Suprapubic skin (tissue), 4 donors: Measurements from ENCODE around the gene NAA60. TPM values are rescaled to one million over a fixed set of nuclear protein-coding genes. Genes with fewer than 3 reads are reported as not detected.

Source experiments
- DNase-seq, 2 donors: peaks; one replicate each; pipeline ENCODE4 v3.0.0-alpha.2; 2019; ENCODE audit warnings: low spot score in 2 of 2
- H3K27ac ChIP-seq: fragments of 200-600 bp; sonication (generic); one replicate; pipeline ENCODE4 v1.5.1; 2019
- H3K27me3 ChIP-seq: fragments of 200-600 bp; sonication (generic); one replicate; pipeline ENCODE4 v1.5.1; 2019
- H3K36me3 ChIP-seq: fragments of 200-600 bp; sonication (generic); one replicate; pipeline ENCODE4 v1.5.1; 2019
- H3K4me1 ChIP-seq: fragments of 200-600 bp; sonication (generic); one replicate; pipeline ENCODE4 v1.5.1; 2019
- H3K4me3 ChIP-seq: fragments of 200-600 bp; sonication (generic); one replicate; pipeline ENCODE4 v1.5.1; 2019; ENCODE audit warnings: mild to moderate bottlenecking
- H3K9me3 ChIP-seq: fragments of 200-600 bp; sonication (generic); one replicate; pipeline ENCODE4 v1.5.1; 2019
- EP300 ChIP-seq: sonication (generic); formaldehyde crosslinking; IDR thresholded peaks from one replicate; pipeline ENCODE4 v1.6.1; 2017; ENCODE audit warnings: antibody characterized with exemption
- POLR2A ChIP-seq, 2 donors: fragments of 450-650 bp; IDR thresholded peaks; one replicate each; pipeline ENCODE4 v1.6.1; 2017; ENCODE audit warnings: antibody characterized with exemption in 2 of 2, mild to moderate bottlenecking in 2 of 2, moderate library complexity in 2 of 2
- POLR2AphosphoS5 ChIP-seq, 3 donors: sonication (generic); formaldehyde crosslinking; IDR thresholded peaks; one replicate each; pipeline ENCODE4 v1.6.1; 2017; ENCODE audit warnings: antibody characterized with exemption in 3 of 3
- WGBS: methylation state at CpG from one replicate; pipeline ENCODE4 v1.1.5; 2018; 5-methylcytosine and 5-hydroxymethylcytosine counted together
- total RNA-seq, 4 donors: library from RNA; depleted of rRNA; stranded (reverse); fragments of >200 nt; gene quantifications; one replicate each; pipeline ENCODE4 v1.1.0, GENCODE V29; 2016
- TF ChIP-seq, protein P1 (sequence below), 2 donors: fragments of 200-600 bp in 1 of 2; fragments of 450-650 bp in 1 of 2; sonication (generic) in 1 of 2; IDR thresholded peaks; one replicate each; pipeline ENCODE4 v1.5.1; 2016 to 2019; ENCODE audit warnings: antibody characterized with exemption in 2 of 2, mild to moderate bottlenecking in 1 of 2, moderate library complexity in 1 of 2

The NAA60 gene
- total RNA-seq, 4 donors from 2014 or later, result 20.9 to 40.2 (median 26.4) TPM

DNA sequence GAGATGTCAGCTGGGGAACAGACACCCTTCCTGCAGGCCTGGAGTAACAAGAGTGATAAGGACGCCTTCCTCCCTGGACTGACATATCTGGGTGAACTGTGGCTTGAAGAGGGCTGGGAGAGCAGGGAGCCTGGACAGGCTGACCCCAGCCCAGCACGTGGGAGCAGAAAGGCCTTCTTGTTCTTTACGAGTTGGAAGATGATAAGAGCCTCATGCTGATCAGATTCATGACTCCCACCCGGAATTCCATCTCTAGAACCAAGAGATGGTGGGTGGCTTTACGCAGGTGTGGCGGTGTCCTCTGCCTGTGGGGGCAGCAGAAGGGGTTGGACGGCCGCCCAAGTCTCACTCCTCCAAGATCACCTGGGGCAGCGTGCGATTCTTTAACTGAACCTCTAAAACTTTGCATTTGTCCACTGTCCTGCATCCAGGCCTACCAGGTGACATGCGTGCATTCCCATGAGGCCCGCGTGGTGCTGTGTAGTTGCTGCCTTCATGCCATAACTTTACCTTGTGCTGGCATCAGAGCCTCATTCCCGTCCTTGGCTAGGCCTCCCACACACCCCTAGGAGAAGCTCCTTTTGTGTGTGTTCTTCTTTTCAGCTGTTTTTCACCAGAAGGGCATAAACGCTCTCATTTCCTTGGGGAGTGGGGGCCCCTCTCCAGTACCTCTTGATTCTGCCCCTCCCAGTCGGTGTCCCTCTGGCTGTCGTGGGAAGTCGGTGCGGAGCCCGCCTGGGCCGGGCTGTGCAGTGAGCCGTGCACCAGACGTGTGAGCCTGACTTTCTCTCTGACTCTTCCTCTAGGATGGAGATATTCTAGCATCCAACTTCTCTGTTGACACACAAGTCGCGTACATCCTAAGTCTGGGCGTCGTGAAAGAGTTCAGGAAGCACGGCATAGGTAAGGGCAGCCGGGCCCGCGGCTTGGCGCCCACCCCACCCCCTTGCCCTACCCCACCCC, 38.5 kb downstream of the NAA60 start:
- peaks cover 83% of the 10 kb centered on the region for H3K36me3 ChIP-seq
- WGBS, result 94% methylated on average over 26 of the region's 32 CpGs
- no peaks in the 10 kb centered on the region for H3K4me1 ChIP-seq
- H3K9me3 ChIP-seq, result no peaks in the 10 kb centered on the region
- H3K27ac ChIP-seq, result no peak overlapping the region
- H3K27me3 ChIP-seq, result no peaks in the 10 kb centered on the region
- no peak for DNase-seq
- H3K4me3 ChIP-seq, result no peak overlapping the region
- no peak for TF ChIP-seq POLR2AphosphoS5 (IDR thresholded peaks at IDR 0.05)
- TF ChIP-seq POLR2A (IDR thresholded peaks at IDR 0.05), result no peak
- TF ChIP-seq, protein P1, sequence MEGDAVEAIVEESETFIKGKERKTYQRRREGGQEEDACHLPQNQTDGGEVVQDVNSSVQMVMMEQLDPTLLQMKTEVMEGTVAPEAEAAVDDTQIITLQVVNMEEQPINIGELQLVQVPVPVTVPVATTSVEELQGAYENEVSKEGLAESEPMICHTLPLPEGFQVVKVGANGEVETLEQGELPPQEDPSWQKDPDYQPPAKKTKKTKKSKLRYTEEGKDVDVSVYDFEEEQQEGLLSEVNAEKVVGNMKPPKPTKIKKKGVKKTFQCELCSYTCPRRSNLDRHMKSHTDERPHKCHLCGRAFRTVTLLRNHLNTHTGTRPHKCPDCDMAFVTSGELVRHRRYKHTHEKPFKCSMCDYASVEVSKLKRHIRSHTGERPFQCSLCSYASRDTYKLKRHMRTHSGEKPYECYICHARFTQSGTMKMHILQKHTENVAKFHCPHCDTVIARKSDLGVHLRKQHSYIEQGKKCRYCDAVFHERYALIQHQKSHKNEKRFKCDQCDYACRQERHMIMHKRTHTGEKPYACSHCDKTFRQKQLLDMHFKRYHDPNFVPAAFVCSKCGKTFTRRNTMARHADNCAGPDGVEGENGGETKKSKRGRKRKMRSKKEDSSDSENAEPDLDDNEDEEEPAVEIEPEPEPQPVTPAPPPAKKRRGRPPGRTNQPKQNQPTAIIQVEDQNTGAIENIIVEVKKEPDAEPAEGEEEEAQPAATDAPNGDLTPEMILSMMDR (IDR thresholded peaks at IDR 0.05), result no peak
- TF ChIP-seq EP300, result no peak

- Histone ChIP-seq H3K27me3 (no peaks in the 10 kb centered on the region), H3K4me1 (no peaks in the 10 kb centered on the region), H3K27ac (no peak overlapping the region), H3K36me3 (peaks cover 88% of the 10 kb centered on the region), H3K4me3 (no peak overlapping the region), H3K9me3 (no peaks in the 10 kb centered on the region)
- no peak for DNase-seq
- WGBS, result 92% methylated on average over 16 of the region's 18 CpGs
- TF ChIP-seq POLR2AphosphoS5 (IDR thresholded peaks at IDR 0.05) (no peak), EP300 (no peak), POLR2A (IDR thresholded peaks at IDR 0.05) (no peak)
- TF ChIP-seq, protein P1 (IDR thresholded peaks at IDR 0.05), result no peak
Measured at GRCh38 chr16:3482659-3483241, 39.3 kb downstream of the NAA60 start.

DNA sequence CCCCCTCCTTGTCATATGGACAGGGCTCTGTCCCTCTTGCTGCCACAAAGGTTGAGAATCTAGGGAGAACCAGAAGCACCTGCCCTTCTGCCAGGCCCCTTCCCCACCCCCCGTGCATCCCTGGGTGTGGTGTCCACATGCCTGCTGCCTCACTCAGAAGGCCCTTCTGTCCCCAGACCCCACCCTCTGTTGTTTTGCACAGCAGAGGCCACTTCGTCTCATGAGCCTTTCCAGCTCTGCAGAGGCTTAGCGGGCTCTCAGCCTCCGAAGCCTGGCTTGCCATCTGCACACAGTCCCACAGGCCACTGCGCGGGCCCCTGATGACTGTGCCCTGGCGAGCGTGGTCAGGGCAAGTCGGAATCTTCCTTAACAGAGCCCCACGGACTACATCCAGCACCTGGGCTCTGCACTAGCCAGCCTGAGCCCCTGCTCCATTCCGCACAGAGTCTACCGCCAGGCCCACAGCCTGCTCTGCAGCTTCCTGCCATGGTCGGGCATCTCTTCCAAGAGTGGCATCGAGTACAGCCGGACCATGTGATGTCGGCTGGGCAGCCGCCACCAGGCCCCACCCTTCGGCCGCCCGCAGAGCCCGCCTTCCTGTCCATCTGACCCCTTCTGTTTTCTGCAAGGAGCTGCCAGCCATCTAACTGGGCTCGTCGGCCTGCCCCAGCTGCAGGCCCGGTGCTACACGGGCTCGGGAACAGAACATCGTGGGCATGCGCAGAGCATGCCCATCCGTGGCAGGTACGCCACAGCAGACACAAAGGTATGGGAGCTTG, 41.0 kb downstream of the NAA60 start:
- TF ChIP-seq, protein P1 (IDR thresholded peaks at IDR 0.05), result no peak
- TF ChIP-seq POLR2A (IDR thresholded peaks at IDR 0.05), result no peak
- TF ChIP-seq POLR2AphosphoS5 (IDR thresholded peaks at IDR 0.05), result no peak
- no peak for TF ChIP-seq EP300
- Histone ChIP-seq H3K27me3 (no peaks in the 10 kb centered on the region), H3K9me3 (no peaks in the 10 kb centered on the region), H3K4me3 (no peak overlapping the region), H3K4me1 (no peaks in the 10 kb centered on the region), H3K27ac (no peak overlapping the region), H3K36me3 (peaks cover 82% of the 10 kb centered on the region)
- no peak for DNase-seq
- WGBS, result 77% methylated on average over 9 of the region's 30 CpGs

- Histone ChIP-seq H3K4me3 (no peak overlapping the region), H3K27ac (no peak overlapping the region), H3K36me3 (peaks cover 75% of the 10 kb centered on the region), H3K4me1 (no peaks in the 10 kb centered on the region), H3K9me3 (no peaks in the 10 kb centered on the region), H3K27me3 (no peaks in the 10 kb centered on the region)
- DNase-seq, result no peak
- no peak for TF ChIP-seq EP300
- TF ChIP-seq, protein P1 (IDR thresholded peaks at IDR 0.05), result no peak
- no peak for TF ChIP-seq POLR2AphosphoS5 (IDR thresholded peaks at IDR 0.05)
- no peak for TF ChIP-seq POLR2A (IDR thresholded peaks at IDR 0.05)
- WGBS, result 89% methylated on average over 9 of the region's 15 CpGs
Measured at GRCh38 chr16:3485097-3485745, 41.7 kb downstream of the NAA60 start.
